Hematopoietic multipotent progenitor cell treated with erythropoietin and hydrocortisone succinate and interleukin-3 and kit ligand, for 6 days (in vitro differentiated cells): ENCODE results near the gene TUBGCP3.
A peak's percentile ranks its signal among the peaks of the same experiment; 100 is the strongest.
"Not testable (repeated sequence)": the region's sequence is repeated elsewhere in the genome, so short reads cannot be mapped to it uniquely, and the experiment has no call there.

Experiments used
- DNase-seq: peaks from one replicate; pipeline ENCODE4 v3.0.0-alpha.2; 2015

The TUBGCP3 gene

DNA sequence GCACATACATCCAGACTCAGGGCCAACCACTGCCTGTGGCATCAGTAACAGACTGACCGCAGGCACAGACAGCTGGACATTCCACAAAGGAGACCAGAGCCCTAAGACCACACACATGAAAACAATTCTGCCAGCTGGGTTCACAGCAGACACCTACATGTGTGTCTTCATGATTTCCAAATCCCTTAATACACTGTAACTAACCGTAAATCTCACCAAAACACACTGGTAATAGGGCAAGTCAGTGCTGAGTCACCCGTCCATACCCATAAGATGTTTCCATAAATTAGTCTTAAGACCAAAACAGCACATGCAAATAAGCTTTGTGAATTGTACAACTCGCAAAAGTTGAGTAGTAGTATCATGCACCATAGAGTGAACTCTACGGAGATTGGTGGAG is 65.4 kb downstream of the TUBGCP3 start:
- DNase-seq, result no peak

DNA sequence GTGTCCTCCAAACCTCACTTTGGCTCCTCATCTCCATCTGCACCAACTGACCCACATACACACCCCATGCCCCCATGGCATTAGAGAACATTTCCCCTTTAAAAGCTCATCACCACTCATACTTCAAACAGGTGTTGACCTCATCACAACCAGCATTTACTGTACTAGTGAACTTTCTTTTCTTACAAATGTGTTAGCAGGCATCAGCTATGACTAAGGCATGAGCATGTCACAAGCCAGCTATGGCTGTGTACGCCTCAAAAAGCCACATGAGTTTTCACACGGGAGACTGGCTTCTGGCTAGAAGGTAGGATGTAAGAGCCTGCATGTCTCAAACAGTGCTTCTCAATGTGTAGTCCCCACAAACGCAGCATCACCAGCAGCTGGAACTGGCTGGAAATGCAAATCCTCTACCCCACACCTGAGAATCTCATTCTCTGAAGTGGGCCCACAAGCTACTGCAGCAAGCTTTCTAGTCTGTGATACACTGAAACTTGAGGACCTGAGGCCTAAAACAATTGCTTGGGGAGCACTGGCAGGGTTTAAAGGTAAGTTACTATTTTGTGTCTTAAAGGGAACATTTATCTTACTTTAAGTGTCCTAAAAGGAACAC is 66.8 kb downstream of the TUBGCP3 start:
- DNase-seq, result no peak

DNA sequence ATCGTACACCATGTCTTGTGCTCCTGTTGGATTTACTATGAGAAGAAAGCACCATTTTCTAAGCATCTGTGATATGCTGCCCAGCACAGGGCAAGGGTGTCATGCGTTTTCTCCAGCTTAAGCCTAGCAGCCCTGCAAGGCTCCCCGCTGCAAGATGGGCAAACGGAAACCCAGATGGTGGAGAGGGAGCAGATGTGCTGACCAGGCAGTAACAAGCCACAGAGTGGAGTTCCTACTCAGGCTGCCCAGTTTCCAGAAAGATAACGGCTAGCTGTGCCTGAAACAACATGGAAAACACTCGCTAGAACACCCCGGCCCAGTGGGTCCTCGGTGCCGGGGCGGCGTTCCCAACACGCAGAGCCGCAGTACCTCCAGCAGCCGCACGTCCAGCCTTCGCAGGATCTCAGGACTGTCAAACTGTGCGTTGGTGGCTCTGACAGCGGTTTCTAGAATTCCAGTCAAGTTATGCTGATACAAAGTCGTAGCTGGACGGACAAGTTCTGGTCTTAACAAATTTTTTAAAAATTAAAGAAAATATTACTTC is 68.4 kb downstream of the TUBGCP3 start:
- no peak for DNase-seq

DNA sequence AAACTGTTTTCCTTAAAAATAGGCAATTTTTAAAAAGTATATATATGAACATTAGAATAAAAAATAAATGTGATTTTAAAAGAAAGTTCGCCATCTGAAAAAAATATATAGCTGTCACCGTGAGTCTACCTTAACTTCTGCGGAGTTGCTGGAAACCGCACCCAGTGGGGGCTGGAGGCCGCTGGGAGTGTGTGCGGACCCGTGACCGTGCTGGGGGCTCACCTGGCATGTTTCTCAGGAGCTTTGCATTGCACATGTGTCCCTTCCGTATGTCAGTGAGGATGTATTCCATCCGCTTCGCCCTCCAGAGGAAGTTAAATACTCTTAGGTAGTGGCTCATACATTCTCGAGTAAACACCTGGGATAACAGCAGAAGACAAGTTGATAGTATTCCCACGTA is 71.7 kb downstream of the TUBGCP3 start:
- DNase-seq, result no peak

DNA sequence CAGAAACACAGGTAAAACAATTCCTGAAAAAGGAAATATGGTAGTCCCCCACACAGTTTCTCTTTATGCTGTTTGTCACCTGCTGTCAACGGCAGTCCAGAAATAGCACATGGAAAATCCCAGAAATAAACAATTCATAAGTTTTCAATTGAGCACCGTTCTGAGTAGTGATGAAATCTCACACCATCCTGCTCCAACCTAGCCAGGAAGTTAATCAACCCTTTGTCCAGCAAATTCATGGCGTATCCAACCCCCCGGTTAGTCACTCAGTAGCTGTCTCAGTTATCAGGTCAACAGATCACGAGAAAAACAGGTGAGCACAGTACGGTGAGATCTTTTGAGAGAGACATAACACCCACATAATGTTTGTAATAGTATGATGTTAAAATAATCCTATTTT is 74.2 kb downstream of the TUBGCP3 start:
- no peak for DNase-seq

DNA sequence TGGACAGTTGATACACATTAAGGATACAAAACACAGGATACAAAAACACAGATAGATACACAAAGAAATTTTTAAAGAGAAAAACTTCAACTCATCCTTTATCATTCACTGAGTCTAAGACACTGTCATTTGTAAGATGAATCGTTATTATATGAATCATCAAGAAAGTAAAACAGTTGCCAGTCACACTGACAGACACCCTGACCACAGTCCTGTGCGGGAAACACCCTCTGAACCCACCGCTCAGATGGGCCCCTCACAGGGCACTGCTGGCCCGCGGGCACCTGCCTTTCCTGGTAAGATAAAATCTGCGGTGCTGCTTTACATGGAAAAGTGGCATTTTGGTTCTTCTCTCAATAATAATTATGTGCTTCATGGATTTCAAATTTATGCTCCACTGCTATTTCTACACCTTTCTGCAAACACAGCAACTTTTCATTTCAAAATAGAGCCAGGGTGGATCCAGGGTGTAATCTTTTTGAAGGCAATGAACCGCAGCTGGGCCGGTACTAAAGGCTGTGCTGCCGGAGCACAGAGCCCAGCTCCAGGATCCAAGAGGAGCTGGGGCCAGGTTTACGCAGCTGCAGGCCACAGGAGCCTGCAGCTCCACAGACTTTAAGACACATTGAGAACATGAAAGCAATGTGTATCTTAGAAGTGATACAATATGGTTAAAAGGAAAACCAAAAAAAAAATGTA is 76.8 kb downstream of the TUBGCP3 start:
- no peak for DNase-seq

DNA sequence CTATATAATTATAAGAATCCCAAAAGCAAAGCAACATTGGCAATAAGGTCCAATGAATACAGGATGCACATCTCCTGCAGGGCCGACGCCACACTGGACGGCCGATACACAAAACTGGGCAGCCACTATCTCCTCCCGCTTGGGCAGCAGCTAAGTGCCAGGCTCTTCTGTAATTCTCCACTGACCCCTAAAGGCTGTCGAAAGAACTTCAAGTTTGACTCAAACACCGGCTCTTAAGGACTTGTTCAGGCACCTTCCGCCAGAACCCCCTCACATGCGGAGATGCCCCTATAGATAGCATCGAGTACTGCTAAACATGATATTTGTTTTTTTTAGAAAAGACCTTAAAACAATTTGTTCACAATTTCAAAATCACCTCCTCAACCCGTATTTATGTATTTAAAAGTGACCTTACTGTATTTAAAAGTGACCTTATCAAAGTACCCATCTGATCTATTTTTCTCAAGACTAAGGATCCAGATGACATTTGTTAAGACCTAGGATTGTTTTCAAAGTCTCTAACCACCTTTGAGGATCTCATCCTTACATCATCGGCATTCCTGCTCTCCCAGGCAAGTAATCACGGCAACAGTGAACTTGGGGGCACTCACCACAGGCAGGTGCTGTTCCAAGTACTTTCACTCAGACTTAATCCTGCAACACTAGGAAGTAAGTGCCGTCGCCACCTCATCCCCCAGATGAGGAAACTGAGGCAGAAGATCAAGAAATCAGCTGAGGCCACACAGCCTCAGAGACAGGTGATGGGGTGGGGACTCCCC is 77.8 kb downstream of the TUBGCP3 start:
- peak; percentile 74 for DNase-seq

DNA sequence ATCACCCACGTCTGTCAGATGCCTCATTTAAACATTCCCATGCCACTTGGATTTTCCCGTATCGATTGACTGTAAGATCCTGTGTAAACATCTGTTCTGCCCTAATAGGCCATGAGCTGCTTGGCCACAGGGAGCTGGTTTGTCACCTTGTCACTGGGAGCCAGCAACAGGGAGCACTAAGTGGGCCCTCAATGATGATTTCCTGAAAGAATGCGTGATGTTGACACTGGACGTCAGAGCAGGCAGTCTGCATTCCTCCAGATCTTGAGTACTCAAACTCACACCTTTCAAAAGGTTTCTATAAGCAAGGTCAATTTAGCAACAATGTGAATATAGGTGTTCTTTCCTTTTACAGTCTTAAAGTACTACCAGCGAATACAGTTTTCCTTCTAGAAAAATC is 78.8 kb downstream of the TUBGCP3 start:
- no peak for DNase-seq

DNA sequence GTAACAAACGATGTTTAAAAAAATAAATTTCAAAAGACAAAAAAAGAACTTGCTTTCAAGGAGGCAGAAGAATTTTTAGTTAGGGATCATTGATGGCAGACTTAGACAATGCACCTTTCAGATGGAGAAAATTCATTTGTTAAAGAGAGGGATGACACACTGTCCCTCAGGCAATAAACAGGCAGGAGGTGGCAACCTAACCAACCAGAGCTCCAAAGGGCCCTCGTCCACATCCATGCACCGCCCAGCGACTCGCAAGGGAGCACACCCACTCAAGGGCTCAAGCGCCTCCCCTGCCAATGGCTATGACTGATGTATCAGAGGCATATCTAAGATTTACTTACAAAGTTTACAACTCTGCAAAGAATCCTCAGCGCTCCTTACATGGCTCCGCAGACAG is 81.9 kb downstream of the TUBGCP3 start:
- no peak for DNase-seq

DNA sequence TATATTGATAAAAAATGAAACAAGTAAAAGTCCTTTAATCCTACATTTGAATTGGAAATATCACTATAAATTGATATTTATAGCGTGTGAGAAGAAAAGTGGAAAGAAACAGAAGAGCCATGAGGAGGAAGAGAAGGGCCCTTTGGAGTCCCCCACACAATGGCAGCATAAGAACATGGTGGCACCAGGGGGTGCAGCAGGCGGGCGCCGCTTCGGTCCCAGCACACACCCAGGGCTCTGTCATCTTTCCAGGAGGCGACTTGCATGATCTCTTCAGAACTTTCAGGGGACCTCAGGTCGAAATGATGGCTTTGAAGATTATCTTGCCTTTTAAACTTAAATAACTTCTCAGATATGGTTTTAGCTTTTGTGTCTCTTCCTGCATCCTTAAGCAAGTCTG is 91.8 kb downstream of the TUBGCP3 start:
- DNase-seq, result no peak

DNA sequence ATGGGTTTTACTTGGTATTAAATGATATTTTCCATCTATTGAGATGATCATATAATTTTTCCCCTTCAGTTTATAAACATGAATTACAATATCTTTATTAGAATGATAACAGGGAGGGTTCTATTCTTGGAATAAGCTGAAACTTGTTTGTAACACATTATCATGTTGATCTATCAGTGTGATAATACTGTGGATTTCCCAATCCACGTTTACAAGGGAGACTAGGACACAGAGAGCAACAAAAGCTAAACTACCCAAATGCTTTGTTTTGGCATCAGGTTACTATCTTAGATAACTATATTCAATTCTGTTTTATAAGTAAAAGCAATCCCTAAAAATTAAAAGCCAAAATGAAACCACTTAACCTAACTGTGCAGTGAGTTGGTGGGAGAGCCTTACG is 92.5 kb downstream of the TUBGCP3 start:
- peak; percentile 13 for DNase-seq

DNA sequence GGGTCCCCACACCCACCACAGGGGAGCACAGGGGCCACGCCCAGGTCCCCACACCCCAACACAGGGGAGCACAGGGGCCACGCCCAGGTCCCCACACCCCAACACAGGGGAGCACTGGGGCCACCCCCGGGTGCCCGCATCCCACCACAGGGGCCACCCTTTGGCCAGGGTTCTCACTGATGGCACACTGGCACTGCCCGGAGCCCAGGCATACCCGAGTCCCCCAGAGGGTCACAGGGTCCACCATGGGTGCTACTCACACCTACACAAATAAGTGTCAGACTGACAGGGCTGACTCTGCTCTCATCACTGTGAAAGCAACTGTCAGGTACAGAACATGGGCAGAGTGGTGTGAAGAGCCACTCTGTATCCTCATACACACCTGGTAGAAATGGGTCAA is 98.8 kb downstream of the TUBGCP3 start:
- DNase-seq, result no peak

DNA sequence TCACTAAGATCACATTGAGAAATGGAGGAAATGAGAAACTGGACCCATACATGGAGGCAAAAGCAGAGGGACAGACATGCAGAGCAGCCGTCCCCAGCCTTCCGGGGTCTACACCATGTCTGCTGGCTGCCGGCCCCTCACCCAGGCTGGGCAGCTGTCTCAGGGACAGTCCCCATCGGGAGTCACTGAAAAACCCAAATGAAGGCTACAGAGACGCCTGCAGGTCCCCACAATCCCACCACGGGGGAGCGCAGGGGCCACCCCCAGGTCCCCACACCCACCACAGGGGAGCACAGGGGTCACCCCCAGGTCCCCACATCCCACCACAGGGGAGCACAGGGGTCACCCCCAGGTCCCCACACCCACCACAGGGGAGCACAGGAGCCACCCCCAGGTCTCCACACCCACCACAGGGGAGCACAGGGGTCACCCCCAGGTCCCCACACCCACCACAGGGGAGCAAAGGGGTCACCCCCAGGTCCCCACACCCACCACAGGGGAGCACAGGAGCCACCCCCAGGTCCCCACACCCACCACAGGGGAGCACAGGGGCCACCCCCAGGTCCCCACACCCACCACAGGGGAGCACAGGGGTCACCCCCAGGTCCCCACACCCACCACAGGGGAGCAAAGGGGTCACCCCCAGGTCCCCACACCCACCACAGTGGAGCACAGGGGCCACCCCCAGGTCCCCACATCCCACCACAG is 99.5 kb downstream of the TUBGCP3 start:
- DNase-seq, result not testable (repeated sequence)

DNA sequence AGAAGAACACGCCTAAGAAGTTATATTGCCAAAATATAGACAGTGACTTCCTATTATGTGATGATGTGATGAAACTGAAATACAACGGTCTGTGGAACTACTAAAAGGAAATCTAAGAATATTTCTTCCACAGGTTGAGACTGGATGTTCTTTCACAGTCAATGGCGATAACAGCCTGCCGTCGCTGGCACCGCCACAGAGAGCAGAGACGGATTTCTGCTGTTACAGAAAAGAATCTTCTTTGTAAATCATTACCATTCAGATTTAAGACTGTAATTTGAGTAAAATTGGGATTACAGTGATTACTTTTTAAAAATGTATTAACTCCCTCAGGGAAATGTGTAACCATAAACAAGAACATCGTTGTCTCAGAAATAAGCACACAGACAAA is 100.8 kb downstream of the TUBGCP3 start:
- DNase-seq, result no peak

DNA sequence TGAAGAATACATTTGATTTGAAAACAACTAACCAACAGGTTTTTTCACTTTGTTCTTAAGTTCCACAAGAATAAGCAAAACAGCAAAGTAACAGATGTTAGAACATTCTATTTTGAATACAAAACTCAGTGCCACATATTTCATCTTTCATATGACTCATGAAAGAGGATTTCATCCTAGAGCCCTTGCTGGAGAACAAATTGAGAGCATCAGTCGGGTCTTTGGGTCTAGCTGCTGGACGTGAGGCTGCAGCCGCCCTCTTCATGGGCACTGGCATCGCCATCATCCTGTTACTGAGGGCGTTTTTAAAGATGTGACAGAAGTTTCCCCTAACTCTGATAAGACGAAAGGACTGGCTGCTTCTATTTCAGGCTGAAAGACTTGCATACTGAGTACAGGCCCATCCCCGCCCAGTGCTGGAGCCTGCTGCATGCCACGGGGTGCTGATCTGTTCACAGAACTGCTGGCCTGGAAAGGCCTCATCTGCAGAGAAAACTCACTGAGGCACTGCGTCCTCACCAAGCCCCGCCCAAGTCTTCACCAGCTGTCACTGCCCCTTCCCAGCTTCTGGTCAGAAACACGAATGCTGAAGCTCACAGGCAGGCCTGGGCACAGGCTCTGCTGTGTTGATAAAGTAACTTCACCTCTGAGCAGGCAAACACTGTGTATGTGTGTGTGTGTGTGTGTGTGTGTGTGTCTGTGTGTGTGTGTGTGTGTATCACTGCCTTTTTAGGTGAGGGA is 101.4 kb downstream of the TUBGCP3 start:
- DNase-seq, result no peak

DNA sequence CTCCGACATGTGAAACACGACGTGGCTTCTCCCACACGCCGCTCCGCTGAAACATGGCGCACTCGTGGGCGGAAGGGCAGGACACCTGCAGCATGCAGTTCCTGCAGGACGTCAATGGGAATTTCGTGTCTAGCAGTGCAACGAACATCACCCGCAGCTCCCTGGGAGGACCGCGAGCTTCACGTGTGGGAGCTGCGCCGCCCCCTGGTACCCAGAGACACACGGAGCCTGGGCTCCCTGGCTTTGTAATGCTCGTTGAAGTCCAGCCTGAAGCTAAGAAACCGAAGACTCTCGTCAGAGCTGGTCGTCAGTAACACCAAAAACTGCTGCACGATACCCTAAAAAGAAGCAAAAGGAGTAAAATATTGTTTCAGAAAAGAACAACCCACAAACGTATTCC is 102.1 kb downstream of the TUBGCP3 start:
- DNase-seq, result not testable (repeated sequence)

DNA sequence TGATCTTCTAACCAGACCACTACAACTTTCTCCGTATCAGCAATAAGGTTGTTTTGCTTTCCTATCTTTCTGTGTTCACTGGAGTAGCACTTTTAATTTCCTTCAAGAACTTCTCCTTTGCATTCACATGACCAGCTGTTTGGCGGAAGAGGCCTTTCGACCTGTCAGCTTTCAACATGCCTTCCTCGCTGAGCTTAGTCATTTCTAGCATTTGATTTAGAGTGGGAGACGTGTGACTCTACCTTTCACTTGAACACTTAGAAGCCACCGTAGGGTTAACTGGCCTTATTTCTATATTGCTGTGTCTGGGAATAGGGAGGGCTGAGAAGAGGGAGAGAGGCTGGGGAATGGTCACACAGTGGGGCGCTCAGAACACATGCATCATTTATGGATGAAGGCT is 104.7 kb downstream of the TUBGCP3 start:
- DNase-seq, result no peak

DNA sequence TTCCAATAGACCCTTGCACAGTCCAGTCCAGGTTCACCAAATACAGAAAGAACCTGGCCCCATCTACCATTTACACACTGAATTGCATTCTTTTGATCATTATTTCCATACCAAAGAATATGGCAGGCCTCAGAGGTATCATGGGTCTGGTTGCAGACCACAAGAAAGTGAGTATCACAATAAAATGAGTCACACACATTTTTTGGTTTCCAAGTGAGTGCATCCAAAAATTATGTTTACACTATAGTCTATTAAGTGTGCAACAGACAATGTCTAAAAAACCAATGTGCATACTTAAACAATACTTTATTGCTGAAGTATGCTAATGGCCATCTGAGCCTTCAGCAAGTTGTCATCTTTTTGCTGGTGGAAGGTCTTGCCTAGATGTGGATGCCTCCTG is 106.5 kb downstream of the TUBGCP3 start:
- no peak for DNase-seq

DNA sequence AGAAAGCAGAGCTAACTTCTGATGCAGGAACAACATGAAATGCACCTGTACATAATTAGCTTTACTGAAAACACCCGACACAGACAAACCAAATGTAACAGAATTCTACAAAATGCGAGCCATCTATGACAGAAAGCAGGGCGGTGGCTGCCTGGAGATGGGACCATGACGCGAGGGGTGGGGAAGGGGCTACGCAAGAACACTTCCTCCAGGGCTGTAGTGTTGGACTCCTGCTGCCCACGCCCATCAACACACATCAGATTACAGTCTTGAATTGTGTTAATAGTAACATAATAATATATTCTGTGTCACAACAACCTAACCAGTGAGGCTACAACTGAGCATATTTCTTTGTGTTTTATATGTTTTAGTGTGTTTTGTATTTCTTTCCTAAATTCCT is 108.6 kb downstream of the TUBGCP3 start:
- no peak for DNase-seq

DNA sequence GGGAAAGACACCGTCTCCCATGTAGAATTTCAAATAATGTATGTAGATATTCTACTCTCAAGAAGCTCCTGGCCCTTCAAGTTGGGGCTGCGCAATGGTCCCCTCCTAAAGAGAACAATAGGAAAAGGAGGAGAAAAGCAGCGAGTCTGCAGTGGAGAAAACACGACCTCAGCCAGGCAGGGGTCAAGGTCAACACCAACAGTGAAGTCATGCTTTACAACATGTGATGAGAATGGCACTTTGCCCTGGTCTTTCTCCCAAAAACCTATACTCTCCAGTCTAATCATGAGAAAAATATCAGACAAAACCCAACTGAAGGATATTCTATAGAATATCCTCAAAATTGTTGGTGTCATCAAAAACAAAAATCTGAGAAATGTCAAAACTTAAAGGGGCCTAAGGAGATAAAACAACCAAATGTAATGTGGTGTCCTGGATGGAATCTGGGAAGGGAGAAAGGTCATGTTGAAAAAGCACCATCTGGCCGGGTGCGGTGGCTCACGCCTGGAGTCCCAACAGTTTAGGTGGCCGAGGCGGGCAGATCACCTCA is 110.8 kb downstream of the TUBGCP3 start:
- no peak for DNase-seq

DNA sequence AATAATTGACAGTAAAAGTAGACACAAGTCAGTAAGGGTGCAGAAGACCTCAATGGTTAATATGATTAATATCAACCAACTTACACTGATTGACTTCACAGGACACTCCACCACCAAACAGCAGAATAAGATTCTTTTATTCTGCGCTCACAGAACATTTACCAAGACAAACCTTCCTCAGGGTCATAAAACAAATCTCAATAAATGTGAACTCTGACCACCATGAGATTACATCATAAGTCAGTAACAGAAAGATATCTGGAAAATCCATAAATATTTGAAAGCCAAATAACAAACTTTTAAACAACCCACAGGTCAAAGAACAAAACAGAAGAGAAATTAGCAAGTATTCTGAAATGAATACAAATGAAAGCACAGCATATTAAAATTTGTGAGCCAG is 112.1 kb downstream of the TUBGCP3 start:
- no peak for DNase-seq

DNA sequence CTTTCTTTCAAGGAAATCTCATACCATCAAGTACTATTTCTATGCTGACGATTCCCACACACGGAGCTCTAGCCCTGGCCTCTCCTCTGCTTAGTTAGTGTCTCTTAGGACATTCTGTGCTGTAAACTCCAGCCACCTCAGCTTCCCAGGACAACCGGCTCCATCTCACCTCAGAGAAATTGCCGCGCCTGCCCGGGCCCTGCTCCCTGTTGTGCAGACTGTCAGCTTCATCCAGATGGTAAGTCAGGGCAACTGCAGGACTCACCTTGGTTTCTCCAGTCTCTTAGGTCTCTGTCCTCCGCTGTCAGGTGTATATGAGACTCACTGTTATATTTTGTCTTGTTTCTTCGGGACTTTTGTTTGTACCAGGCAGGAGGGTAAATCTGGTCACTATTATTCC is 113.1 kb downstream of the TUBGCP3 start:
- no peak for DNase-seq
